Measurements from ENCODE around the gene ERG. TPM values are rescaled to one million over a fixed set of nuclear protein-coding genes. Genes with fewer than 3 reads are reported as not detected.

ERG gene
- total and polyA plus RNA-seq, 2 experiments from 2014 or later: 0.14 to 0.44 TPM

GRCh38 chr21:38438462-38438893 is 59.8 kb downstream of the ERG start:
- no peak overlapping the region for H3K27ac Mint-ChIP-seq
- TF ChIP-seq ZNF331 (CRISPR knock-in tag; IDR thresholded peaks at IDR 0.05; ENCODE audit: low read depth) (no peak), CTCF (conservative IDR thresholded peaks at IDR 0.05; ENCODE audit: low read depth in 2 of 2) (no peak), EZH2phosphoT487 (IDR thresholded peaks at IDR 0.05; ENCODE audit: unreplicated experiment) (no peak), JUNB (IDR thresholded peaks at IDR 0.05; ENCODE audit: unreplicated experiment) (no peak), STAT1 (IDR thresholded peaks at IDR 0.05; ENCODE audit: unreplicated experiment) (no peak), ZNF114 (CRISPR knock-in tag; IDR thresholded peaks at IDR 0.05) (no peak), EZH2 (IDR thresholded peaks at IDR 0.05; ENCODE audit: low read depth, unreplicated experiment) (no peak), POLR2AphosphoS5 (IDR thresholded peaks at IDR 0.05; ENCODE audit: low read depth) (no peak), CREB1 (CRISPR knock-in tag; IDR thresholded peaks at IDR 0.05; ENCODE audit: low read depth) (no peak), NANOG (IDR thresholded peaks at IDR 0.05; ENCODE audit: borderline replicate concordance) (no peak), ETS1 (IDR thresholded peaks at IDR 0.05) (no peak)
- TF ChIP-seq, protein P1, sequence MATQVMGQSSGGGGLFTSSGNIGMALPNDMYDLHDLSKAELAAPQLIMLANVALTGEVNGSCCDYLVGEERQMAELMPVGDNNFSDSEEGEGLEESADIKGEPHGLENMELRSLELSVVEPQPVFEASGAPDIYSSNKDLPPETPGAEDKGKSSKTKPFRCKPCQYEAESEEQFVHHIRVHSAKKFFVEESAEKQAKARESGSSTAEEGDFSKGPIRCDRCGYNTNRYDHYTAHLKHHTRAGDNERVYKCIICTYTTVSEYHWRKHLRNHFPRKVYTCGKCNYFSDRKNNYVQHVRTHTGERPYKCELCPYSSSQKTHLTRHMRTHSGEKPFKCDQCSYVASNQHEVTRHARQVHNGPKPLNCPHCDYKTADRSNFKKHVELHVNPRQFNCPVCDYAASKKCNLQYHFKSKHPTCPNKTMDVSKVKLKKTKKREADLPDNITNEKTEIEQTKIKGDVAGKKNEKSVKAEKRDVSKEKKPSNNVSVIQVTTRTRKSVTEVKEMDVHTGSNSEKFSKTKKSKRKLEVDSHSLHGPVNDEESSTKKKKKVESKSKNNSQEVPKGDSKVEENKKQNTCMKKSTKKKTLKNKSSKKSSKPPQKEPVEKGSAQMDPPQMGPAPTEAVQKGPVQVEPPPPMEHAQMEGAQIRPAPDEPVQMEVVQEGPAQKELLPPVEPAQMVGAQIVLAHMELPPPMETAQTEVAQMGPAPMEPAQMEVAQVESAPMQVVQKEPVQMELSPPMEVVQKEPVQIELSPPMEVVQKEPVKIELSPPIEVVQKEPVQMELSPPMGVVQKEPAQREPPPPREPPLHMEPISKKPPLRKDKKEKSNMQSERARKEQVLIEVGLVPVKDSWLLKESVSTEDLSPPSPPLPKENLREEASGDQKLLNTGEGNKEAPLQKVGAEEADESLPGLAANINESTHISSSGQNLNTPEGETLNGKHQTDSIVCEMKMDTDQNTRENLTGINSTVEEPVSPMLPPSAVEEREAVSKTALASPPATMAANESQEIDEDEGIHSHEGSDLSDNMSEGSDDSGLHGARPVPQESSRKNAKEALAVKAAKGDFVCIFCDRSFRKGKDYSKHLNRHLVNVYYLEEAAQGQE (IDR thresholded peaks at IDR 0.05; ENCODE audit: unreplicated experiment): no peak
- TF ChIP-seq, protein P2, sequence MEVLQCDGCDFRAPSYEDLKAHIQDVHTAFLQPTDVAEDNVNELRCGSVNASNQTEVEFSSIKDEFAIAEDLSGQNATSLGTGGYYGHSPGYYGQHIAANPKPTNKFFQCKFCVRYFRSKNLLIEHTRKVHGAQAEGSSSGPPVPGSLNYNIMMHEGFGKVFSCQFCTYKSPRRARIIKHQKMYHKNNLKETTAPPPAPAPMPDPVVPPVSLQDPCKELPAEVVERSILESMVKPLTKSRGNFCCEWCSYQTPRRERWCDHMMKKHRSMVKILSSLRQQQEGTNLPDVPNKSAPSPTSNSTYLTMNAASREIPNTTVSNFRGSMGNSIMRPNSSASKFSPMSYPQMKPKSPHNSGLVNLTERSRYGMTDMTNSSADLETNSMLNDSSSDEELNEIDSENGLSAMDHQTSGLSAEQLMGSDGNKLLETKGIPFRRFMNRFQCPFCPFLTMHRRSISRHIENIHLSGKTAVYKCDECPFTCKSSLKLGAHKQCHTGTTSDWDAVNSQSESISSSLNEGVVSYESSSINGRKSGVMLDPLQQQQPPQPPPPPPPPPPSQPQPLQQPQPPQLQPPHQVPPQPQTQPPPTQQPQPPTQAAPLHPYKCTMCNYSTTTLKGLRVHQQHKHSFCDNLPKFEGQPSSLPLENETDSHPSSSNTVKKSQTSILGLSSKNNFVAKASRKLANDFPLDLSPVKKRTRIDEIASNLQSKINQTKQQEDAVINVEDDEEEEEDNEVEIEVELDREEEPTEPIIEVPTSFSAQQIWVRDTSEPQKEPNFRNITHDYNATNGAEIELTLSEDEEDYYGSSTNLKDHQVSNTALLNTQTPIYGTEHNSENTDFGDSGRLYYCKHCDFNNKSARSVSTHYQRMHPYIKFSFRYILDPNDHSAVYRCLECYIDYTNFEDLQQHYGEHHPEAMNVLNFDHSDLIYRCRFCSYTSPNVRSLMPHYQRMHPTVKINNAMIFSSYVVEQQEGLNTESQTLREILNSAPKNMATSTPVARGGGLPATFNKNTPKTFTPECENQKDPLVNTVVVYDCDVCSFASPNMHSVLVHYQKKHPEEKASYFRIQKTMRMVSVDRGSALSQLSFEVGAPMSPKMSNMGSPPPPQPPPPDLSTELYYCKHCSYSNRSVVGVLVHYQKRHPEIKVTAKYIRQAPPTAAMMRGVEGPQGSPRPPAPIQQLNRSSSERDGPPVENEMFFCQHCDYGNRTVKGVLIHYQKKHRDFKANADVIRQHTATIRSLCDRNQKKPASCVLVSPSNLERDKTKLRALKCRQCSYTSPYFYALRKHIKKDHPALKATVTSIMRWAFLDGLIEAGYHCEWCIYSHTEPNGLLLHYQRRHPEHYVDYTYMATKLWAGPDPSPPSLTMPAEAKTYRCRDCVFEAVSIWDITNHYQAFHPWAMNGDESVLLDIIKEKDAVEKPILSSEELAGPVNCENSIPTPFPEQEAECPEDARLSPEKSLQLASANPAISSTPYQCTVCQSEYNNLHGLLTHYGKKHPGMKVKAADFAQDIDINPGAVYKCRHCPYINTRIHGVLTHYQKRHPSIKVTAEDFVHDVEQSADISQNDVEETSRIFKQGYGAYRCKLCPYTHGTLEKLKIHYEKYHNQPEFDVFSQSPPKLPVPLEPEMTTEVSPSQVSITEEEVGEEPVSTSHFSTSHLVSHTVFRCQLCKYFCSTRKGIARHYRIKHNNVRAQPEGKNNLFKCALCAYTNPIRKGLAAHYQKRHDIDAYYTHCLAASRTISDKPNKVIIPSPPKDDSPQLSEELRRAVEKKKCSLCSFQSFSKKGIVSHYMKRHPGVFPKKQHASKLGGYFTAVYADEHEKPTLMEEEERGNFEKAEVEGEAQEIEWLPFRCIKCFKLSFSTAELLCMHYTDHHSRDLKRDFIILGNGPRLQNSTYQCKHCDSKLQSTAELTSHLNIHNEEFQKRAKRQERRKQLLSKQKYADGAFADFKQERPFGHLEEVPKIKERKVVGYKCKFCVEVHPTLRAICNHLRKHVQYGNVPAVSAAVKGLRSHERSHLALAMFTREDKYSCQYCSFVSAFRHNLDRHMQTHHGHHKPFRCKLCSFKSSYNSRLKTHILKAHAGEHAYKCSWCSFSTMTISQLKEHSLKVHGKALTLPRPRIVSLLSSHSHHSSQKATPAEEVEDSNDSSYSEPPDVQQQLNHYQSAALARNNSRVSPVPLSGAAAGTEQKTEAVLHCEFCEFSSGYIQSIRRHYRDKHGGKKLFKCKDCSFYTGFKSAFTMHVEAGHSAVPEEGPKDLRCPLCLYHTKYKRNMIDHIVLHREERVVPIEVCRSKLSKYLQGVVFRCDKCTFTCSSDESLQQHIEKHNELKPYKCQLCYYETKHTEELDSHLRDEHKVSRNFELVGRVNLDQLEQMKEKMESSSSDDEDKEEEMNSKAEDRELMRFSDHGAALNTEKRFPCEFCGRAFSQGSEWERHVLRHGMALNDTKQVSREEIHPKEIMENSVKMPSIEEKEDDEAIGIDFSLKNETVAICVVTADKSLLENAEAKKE (CRISPR knock-in tag; IDR thresholded peaks at IDR 0.05): no peak
- DNase-seq (ENCODE audit: low spot score) (no peak), ATAC-seq (no peak)
- H3K4me3 Mint-ChIP-seq: no peak overlapping the region
- Histone ChIP-seq H3K9me2 (ENCODE audit: insufficient read depth) (no peaks in the 10 kb centered on the region), H3K4me3 (no peak overlapping the region), H3K4me2 (no peak overlapping the region), H3F3A (replicated peaks; ENCODE audit: low read depth) (no peaks in the 10 kb centered on the region), H3K27ac (ENCODE audit: low read depth) (no peak overlapping the region), H3K79me2 (replicated peaks; ENCODE audit: insufficient read depth) (no peaks in the 10 kb centered on the region), H3K27me3 (ENCODE audit: insufficient read depth) (no peaks in the 10 kb centered on the region), H3K4me1 (ENCODE audit: insufficient read depth) (no peaks in the 10 kb centered on the region), H2AFZ (no peak overlapping the region), H3K36me3 (ENCODE audit: insufficient read depth) (no peaks in the 10 kb centered on the region), H4K20me1 (replicated peaks; ENCODE audit: insufficient read depth) (no peaks in the 10 kb centered on the region)
- peaks cover 7% of the 10 kb centered on the region for H3K27me3 Mint-ChIP-seq (ENCODE audit: insufficient read depth, low read depth, poor library complexity)
- H3K9me3 Mint-ChIP-seq: no peaks in the 10 kb centered on the region
- no peaks in the 10 kb centered on the region; the same call in 2 of the 3 replicates for H3K36me3 Mint-ChIP-seq (ENCODE audit: low read depth)
- H3K4me1 Mint-ChIP-seq: peaks cover 2% of the 10 kb centered on the region; the same call in 2 of the 3 replicates
